ENCODE results near the gene DNAH11. TPM values are rescaled to one million over a fixed set of nuclear protein-coding genes. Genes with fewer than 3 reads are reported as not detected.

DNAH11 gene
- total and polyA plus RNA-seq, 9 of the 15 experiments (the other 6 are each of a cell fraction or from before 2014, with no cell fraction given), result under 0.01 TPM; not detected in 7

DNA sequence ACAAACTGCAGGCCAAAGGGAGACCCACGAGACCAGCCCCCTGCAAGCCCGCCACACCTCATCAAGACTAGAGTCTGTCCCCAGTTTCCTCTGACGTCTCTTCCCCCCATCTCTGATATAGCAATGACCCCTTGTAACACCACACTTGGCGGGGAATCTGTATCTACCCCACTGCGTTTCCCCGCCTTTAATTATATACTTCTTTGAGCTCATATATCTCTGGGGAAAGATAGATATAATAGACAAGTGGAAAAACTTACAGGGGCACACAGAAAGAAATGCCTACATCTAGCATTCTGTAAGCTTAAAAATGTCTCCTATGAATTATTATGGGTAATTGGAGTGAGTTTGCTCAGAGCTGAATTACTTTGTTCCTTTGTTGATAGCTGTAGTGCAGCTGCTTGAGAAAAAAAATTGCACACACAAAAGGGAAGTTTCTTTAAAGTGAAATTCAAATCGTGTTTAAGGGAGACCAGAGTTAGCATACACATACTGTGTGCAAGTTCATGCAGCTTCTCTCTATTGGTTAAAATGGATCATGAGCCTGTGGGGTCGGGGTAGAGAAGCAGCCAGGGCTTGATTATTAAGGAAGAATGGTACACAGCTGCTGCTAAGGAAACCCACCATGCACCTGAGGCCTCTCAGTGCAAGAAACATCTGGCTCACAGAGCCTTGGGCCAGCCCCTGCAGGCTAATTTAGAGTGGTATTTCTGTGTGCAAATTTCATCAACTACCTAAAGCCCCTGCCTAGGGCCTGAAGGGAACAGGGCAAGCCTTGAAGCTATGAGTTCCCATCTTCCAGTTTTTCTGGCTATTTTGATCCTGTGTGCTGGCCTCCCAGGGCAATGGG lies 370.3 kb downstream of the DNAH11 start:
- CTCF ChIA-PET (ENCODE audit: low intra/inter-chr PET ratio), result no interaction called here
- intact Hi-C loops (cut with micrococcal nuclease), result no loop called here
- no peak overlapping the region for H3K27ac ChIP-seq (ENCODE audit: extremely low read depth, low read depth, low read length)

GRCh38 chr7:21914671-21915070 lies 371.8 kb downstream of the DNAH11 start:
- no peaks in the 10 kb centered on the region for H3K36me3 ChIP-seq (ENCODE audit: control insufficient read depth, insufficient read depth, low read length)
- no peak overlapping the region for H3K4me2 ChIP-seq (ENCODE audit: insufficient read depth, low read length)
- H3K9me1 ChIP-seq (ENCODE audit: control insufficient read depth, insufficient read depth, low read length), result no peaks in the 10 kb centered on the region
- no peak overlapping the region; the same call in 2 of the 3 replicates for H3K27ac ChIP-seq (ENCODE audit: extremely low read depth, low read depth, low read length)
- FAIRE-seq (no peak), ATAC-seq (no peak), DNase-seq (ENCODE audit: extremely low read depth in 1 of 4, low spot score in 3 of 4) (no peak)
- intact Hi-C loops (cut with micrococcal nuclease) (no loop called here), in situ Hi-C loops (cut with MboI) (no loop called here)
- ChIA-PET POLR2A (interaction anchor here (1.0 kb wide), 1 partner anchor 79 kb away, joined by 4 read pairs; no protein-coding TSS in a partner anchor), CTCF (ENCODE audit: low intra/inter-chr PET ratio) (no interaction called here)
- no peaks in the 10 kb centered on the region for H3K79me2 ChIP-seq (ENCODE audit: control insufficient read depth, insufficient read depth, low read length)
- peaks cover 0 to 4% of the 10 kb centered on the region in 2 experiments; a peak in 2 of 5 replicates for H3K27me3 ChIP-seq (ENCODE audit: control insufficient read depth in 2 of 2, insufficient read depth in 2 of 2, low read length in 2 of 2)
- no peak overlapping the region for H2AFZ ChIP-seq (ENCODE audit: low read depth, low read length)
- H4K20me1 ChIP-seq (replicated peaks; ENCODE audit: control insufficient read depth, insufficient read depth, low read length), result no peaks in the 10 kb centered on the region
- H3K4me1 ChIP-seq (replicated peaks in 1 of 2; ENCODE audit: control insufficient read depth in 2 of 2, insufficient read depth in 2 of 2, low read length in 2 of 2), result no peaks in the 10 kb centered on the region
- no peak overlapping the region for H3K9ac ChIP-seq (ENCODE audit: insufficient read depth in 1 of 2, low read depth in 2 of 2, low read length in 2 of 2)
- 22% methylated on average over 5 of the region's 5 CpGs for WGBS (ENCODE audit: insufficient coverage, low coverage, missing lambda C conversion rate)
- H3K4me3 ChIP-seq, result no peak overlapping the region
- TF ChIP-seq SLC30A9 (CRISPR knock-in tag; IDR thresholded peaks at IDR 0.05) (no peak), ZNF583 (CRISPR knock-in tag; IDR thresholded peaks at IDR 0.05) (no peak), CTBP1 (IDR thresholded peaks at IDR 0.05; ENCODE audit: borderline replicate concordance) (no peak), ZFPM2 (CRISPR knock-in tag; IDR thresholded peaks at IDR 0.05) (no peak), YBX1 (IDR thresholded peaks at IDR 0.05) (no peak), ZFP36 (IDR thresholded peaks at IDR 0.05; ENCODE audit: low read depth, low read length, partially characterized antibody) (no peak)
- H3K9me3 ChIP-seq (replicated peaks; ENCODE audit: control insufficient read depth, insufficient read depth, low read depth, low read length), result no peaks in the 10 kb centered on the region
- BruUV-seq (replicated peaks), result no TSS peak

More for the DNA sequence above, 370.3 kb downstream of the DNAH11 start:
- WGBS (ENCODE audit: insufficient coverage, low coverage, missing lambda C conversion rate), result 4% methylated on average over 8 of the region's 8 CpGs
- no peak overlapping the region for H3K4me2 ChIP-seq (ENCODE audit: insufficient read depth, low read length)
- no TSS peak for BruUV-seq (replicated peaks)
- no peak for FAIRE-seq
- DNase-seq (ENCODE audit: extremely low read depth in 1 of 4, low spot score in 3 of 4), result no peak
- POLR2A ChIA-PET, result no interaction called here
- peaks cover 2 to 9% of the 10 kb centered on the region in 2 experiments; a peak in 2 of 5 replicates for H3K27me3 ChIP-seq (ENCODE audit: control insufficient read depth in 2 of 2, insufficient read depth in 2 of 2, low read length in 2 of 2)
- H3K9me3 ChIP-seq (replicated peaks; ENCODE audit: control insufficient read depth, insufficient read depth, low read depth, low read length), result no peaks in the 10 kb centered on the region
- no peaks in the 10 kb centered on the region for H3K79me2 ChIP-seq (ENCODE audit: control insufficient read depth, insufficient read depth, low read length)
- H3K9ac ChIP-seq (ENCODE audit: insufficient read depth in 1 of 2, low read depth in 2 of 2, low read length in 2 of 2), result no peak overlapping the region
- H3K4me1 ChIP-seq (replicated peaks in 1 of 2; ENCODE audit: control insufficient read depth in 2 of 2, insufficient read depth in 2 of 2, low read length in 2 of 2), result no peaks in the 10 kb centered on the region
- no peak overlapping the region for H3K4me3 ChIP-seq
- in situ Hi-C loops (cut with MboI), result no loop called here
- ATAC-seq, result no peak
- H2AFZ ChIP-seq (ENCODE audit: low read depth, low read length), result no peak overlapping the region
- no peaks in the 10 kb centered on the region for H4K20me1 ChIP-seq (replicated peaks; ENCODE audit: control insufficient read depth, insufficient read depth, low read length)
- no peaks in the 10 kb centered on the region for H3K9me1 ChIP-seq (ENCODE audit: control insufficient read depth, insufficient read depth, low read length)
- H3K36me3 ChIP-seq (ENCODE audit: control insufficient read depth, insufficient read depth, low read length), result no peaks in the 10 kb centered on the region
- TF ChIP-seq HIVEP1 (CRISPR knock-in tag; IDR thresholded peaks at IDR 0.05) (no peak), BACH1 (tag; IDR thresholded peaks at IDR 0.05) (no peak)

Data from K562 (cell line).